ENCODE data around the gene CD86.

The CD86 gene

DNA sequence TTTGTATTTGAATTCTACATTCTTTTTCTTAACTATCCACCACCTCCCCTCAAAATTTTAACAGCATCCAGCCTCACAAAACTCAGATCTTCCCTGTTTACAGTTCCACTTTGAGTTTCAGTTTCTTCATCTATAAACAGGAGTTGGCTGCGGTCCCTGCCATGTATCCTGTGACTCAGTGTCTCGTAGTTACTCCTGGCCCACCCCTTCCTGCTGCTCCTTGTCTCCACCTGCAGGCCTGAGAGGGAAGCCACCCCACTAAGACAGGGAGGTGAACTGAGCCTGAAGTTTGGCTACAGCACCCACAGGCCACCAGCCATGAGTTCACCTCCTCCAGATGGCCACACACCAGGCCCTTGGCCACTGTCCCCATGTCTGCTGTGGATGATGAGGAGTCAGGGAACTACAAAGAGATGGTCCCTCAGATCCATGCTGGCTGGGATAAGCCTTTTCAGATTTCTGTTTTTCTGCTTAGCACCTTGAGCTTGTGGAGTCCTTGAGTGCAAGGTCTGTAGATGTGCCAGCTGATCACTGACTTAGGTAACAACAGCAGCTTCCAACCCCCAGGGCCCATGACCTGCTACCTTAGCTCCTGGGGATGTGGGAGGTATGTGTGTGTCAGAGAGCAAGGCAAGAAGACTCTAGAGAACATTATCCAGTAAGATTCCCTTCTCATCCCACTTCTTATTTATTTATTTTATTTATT lies 37.5 kb downstream of the CD86 start:
- no peak for FAIRE-seq

DNA sequence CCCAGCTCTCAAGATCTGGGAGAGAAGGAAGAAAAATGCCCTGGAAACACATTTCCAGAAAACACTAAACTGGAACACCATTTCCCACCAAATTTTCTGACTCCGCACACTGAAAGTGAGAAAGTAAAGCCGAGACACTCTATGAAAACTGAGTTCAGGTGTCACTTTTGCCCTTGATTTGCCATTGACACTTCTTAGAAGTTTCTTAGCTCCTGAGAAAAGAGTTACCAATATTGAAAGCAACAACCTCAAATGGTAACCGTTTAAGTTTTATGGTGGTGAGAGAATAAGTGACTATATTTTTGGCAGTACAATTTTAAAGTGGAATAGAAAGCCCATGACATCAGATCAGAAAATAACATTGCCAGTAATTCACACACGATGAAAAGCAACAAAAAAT lies 39.0 kb downstream of the CD86 start:
- no peak for FAIRE-seq

DNA sequence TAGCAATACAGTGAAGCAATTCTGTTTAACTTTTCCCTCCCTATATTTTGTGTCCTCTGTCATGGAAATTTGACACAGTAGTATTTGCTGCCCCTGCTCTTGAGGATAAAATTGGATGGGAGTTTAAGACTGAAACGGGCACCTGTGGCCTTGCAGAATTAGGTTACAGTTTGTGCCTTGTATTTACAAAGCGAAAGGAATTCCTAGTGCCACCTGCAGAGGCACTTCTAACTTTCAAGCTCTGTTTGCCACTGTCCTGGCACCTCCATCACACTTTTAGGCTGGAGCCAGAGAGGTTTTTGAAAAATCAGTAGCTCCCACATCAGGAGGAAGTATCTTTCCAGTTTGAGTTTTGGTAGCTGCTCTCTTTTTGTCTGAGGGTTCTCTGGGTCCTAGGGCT lies 39.5 kb downstream of the CD86 start:
- no peak for FAIRE-seq

DNA sequence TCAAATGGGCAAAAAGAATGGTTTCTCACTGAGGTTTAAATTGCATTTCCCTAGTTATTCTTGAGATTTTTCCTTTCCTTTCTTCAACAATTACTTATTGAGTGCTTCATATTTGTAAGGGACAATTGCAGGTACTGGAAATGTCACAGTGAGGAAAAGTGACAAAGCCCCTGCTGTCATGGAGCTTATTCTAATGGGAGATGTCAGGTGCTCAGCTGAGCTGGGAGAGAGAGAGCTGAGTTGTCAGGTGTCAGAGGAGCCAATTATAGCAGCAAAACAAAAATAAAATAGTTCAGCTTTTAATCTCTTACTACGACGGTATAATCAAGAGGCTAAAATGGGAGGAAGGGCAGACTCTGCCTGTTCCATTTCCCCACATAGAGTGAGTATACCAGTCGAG lies 42.0 kb downstream of the CD86 start:
- no peak for FAIRE-seq

DNA sequence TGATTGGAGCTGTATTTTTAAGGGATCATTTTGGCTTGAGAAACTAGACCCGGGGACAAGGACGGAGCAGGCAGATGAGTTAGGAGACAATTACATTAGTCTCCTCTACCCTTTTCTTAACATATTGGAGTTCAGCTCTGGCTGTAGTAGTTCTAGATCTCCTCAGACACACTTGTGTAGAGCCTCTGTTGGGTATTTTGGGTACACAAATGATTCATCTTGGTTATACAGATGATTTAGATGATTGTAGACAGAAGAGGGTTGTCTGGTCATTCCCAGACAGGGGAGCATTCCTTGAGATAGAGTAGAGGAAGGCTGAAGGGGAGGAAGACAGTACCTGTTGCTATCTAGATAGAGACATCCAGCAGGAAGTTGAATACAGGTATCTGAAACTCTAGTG lies 43.4 kb downstream of the CD86 start:
- FAIRE-seq, result no peak

DNA sequence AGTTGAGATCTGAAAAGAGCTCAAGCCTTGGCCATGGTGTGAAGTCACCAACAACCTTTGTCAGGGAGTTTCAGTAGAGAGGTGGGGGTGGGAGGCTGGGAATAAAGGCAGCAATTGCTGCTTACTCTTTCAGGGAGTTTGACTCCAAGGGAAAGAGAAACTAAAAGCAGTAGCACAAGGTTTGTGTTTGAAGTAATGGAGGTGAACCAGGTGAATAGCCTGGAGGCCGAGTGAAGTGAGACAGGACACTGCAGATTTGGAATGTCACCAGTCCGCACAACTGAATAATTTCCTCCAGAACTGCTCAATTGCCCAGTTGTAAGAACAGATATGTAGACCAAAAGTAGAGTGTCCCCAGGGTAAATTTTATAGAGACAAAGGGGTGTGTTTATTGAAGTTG lies 44.1 kb downstream of the CD86 start:
- FAIRE-seq, result no peak

DNA sequence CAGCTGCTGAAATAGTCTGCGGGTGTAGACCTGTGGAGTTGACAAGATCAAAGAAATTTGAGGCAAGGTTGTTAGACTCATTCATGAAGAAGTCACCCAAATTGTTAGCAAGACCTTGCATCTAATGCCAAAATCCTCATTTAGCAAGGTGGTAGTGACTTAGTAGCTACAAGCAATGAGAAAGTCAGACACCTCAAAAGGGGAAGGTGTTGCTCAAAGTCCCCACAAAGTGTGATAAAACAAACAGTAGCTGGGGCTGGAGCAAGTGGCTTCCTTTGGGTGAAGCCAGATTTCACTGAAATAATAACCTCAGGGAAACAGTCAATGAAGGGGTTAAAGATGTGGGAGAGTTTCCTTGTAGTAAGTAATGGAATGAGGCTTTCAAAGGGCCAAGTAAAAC lies 44.9 kb downstream of the CD86 start:
- no peak for FAIRE-seq

DNA sequence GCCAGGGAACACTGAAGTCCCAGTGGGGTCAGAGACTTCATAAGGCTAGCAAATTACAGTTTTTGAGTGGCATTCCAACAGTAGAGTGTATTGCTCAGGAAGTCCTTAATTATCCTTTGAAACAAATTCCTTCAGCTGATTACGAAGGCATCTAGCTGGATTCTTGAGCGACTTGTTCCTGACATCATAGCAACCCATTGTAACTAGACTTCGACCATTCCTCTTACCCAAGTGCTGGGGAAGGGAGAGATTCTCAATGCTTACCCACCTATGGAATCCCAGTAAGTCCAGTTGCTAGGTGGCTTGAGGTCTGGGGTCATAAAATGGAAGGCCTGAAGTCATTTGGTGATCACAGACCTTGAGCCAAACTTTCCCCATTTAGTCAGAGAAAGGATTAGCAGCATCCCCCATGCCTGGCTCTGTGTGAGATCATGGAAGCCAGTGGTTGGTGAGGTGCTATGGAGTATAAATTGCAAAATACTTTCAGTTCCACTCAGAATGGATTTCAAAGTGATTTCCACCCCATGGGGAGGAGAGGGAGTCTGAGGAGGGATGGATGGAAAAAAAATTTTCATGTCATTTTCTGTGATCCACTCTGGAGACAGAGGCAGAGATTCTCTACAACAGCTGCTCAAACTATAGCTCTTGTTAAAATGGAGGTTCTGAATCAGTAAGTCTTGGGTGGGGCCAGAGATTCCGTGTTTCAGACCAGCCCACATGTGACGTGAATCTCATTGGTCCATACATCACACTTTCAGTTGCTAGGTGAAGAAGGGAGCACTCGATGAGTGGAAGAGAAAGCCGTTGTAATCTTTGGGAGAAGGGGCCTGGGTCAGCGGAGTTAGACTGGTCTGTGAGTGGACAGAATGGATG lies 45.7 kb downstream of the CD86 start:
- FAIRE-seq, result no peak

DNA sequence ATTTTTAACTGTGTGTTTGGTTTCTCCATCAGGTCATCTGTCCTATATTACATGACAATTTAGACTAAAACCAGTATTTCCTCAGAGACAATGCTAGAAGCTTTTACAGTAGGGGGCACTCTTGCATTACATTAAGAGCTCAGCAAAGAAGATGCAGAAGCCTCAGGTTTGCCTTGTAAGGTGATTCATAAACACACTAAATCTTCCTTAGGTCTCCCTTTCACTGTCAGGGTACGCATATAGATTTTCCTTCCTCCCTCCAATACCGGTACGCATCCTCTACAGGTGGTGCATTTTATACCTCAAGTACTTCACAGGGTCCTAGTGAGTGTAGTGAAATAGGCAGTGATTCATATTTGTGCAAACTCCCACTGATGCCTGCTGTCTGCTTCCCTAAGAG lies 46.5 kb downstream of the CD86 start:
- no peak for FAIRE-seq

DNA sequence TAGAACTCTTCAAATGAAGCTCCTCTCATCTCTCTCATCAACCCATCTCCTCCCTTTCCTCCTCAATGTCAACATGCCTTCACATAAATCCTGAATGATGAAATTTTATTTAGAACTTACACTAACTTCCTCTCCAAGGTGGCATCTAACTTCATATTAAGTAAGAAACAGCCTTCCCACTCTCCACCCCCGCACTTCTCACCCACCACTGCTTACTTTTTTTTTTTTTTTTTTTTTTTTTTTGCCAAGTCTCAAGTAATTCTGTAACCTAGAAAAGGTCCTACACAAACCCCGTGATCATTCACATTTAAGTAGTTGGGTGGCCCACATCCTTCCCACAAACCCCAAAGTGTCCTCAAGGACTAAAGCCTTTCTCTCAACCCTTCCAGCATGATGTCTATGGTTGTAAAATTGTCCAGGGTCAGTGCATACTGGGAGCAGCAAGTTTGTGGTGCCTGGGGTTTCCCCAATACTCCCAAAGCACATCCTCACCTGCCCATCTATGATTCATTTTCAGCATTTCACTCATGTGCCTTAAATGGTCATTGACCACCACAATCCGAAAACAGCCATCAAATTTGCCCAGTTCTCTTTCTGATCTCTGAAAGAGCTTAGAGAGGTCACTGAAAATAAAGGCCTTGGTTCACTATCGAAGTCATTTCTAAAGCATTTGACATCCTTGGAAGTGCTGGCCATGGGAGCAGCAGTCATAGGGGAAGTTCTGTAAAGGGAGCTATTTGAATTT lies 47.2 kb downstream of the CD86 start:
- FAIRE-seq, result no peak

DNA sequence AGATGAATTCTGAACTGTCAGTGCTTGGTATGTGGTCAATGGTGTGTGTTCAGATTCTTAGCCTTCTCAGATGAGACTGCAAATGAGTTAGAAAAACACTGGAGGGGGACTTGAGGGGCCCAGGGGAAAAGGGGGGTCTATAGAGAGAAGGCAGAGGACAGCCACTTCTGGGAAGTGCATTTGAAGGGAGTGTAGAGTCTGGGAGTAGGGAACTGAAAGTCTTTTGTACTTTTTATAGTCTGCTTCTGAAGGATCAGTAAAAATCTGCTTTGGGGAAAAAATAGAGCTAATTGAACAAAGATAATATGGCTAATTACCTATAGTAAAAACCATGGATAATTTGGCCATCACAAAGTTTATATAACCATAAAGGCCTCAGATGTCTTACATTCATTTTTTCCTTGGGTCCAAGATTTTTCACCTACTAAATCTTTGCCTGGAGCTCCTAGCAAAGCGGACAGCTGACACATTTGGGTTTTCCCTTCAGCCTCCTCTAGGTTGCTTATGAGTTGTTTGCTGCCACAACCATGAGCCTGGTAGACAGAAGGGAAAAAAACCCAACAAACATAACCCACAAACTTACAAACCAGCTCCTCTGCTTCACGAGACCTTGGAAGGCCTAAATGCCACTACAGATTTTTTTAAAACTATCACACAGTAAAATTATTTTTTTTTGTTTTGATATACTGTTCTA lies 48.8 kb downstream of the CD86 start:
- FAIRE-seq, result no peak

DNA sequence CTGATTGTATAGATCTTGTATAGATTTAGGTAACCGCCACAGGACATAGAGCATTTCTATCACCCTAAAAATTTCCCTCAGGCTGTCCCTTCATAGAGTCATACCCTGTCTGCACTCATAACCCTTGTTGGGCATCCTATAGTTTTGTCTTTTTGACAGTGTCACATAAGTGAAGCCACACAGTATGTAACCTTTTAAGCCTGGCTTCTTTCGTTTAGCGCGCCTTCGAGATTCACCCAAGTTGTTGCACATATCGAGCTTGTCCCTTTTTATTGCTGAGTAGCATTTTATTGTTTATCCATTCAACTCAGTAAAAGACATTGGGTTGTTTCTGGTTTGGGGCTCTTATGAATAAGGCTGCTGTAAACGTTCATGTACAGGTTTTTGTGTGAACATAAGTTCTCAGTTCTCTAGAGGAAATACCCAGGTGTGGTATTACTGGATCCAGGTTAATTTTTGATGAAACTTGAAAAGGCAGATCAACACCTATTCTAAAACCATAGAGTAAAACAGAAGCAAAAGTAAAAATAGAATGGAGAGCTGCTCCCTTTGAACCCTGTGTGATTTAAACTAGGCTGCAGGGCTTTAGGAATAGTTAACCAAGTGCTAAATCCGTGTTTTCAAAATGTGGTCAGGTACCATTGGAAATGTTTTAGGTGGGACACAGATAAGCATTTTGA lies 49.5 kb downstream of the CD86 start:
- no peak for FAIRE-seq

DNA sequence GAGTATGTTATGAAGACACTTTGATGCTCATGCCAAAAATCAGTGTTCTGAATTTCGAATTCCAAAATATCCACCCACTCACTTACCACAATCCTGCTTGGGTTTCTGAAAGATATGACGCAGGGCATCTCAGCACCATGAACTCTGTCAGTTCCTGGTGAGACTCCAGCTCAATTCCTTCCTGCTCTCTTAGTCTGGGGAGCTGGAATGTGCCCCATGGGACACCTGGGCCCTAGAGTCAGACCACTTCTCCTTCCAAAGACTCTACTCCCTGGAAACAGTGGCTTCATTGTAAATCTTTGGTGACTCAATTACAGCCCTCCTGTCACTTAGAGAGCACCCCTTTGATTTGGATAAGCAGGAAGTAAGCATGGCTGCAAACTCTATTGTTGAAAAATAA lies 50.5 kb downstream of the CD86 start:
- FAIRE-seq, result no peak

DNA sequence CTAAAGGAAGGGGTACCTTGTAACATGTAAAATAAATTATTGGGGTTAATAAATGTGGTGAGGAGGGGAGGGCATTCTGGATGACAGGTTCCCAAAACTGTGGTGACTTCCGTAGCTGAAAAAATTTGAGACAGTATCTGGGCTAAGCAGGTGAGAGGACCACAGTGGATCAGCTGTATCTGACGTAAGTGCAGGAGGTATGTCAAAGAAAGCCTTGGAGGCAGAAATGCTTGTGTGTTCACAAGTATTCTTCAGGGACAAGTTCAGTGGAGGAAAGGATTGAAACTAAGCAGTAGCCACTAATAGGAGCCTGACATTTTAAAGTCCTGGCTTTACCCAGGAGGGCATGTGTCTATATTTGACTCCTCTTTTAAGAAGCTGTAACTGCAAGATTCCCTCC lies 52.0 kb downstream of the CD86 start:
- FAIRE-seq, result no peak

DNA sequence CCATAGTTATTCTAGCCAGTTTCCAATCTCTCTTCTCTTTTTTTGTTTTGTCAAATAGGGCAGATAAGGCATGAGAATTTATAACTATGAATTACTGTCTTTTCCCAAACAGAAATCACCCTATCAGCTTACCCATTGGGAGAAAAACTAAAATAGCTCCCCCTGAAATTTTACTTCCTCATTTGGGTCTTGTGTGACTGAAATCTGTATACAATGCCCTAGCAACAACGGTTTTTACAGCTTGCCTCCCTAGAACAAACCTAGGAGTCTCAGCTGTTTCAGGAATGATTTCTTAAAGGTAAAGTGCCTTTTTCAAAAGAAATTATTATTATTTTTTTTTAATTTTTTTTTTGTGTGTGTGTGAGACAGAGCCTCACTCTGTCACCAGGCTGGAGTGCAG lies 56.8 kb downstream of the CD86 start:
- FAIRE-seq, result no peak

DNA sequence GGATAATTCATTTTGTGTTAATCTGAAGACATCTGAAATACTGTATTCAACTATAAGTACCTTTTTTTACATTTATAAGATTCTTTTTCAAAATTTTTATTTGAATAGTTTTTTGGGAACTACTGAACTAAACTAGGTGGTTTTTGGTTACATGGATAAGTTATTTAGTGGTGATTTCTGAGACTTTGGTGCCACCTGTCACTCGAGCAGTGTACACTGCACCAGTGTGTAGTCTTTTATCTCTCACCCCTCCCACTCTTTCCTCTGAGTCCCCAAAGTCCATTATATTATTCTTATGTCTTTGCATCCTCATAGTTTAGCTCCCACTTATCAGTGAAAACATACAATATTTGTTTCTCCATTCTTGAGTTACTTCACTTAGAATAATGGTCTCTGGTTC lies 57.6 kb downstream of the CD86 start:
- no peak for FAIRE-seq

DNA sequence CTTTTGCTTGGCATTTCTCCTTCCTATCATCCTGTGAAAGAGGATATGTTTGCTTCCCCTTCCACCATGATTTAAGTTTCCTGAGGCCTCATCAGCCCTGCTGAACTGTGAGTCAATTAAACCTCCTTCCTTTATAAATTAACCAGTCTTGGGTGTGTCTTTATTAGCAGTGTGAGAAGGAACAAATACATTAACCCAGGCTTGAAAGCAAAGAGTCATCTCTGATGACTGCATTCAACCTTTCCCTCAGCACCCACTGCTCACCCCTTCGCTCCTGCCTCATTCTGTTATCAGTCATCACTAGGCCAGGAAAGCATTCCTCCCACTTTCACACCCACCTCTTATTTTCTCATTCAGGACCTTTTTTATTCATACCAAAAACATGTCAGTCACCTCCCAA lies 68.7 kb downstream of the CD86 start:
- no peak for FAIRE-seq

DNA sequence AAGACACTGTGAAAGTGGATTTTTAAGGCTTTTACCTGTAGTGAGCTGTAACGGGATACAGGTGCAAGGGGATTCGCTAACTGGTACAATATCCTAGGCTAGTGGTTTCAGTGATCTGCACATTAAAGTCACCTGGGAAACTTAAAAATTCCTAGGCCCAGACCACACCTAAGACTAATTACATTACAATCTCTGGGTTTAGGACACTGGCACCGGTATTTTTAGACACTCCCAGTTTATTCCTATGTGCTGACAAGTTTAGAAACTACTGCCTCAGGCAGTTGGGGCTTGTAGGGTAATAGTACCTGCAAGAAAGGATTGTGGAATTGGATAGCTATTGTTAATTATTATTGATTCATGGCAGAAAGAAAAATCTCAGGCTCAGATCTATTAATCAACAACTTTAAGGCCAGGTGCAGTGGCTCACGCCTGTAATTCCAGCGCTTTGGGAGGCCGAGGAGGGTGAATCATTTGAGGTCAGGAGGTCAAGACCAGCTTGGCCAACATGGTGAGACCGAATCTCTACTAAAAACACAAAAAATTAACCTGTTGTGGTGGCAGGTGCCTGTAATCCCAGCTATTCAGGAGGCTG lies 77.9 kb downstream of the CD86 start:
- FAIRE-seq, result no peak

DNA sequence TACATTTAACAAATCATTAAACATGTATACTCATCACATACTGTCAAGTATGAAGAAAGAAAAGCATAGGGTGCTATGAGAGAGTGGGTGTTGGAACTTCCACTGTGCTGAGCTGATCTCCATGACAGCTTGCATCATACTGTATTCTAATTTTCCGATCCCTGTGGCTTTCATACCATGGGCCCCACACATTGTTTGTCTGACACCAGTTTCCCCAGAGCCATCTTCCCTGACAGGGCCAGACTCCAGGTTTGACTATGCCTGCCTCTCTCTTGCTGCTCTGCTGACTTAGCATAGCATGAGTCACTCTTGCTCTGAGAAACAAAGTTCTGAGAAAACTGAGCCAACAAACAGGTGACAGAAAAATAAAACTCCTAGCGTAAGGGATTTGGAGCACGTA lies 91.3 kb downstream of the CD86 start:
- FAIRE-seq, result no peak

DNA sequence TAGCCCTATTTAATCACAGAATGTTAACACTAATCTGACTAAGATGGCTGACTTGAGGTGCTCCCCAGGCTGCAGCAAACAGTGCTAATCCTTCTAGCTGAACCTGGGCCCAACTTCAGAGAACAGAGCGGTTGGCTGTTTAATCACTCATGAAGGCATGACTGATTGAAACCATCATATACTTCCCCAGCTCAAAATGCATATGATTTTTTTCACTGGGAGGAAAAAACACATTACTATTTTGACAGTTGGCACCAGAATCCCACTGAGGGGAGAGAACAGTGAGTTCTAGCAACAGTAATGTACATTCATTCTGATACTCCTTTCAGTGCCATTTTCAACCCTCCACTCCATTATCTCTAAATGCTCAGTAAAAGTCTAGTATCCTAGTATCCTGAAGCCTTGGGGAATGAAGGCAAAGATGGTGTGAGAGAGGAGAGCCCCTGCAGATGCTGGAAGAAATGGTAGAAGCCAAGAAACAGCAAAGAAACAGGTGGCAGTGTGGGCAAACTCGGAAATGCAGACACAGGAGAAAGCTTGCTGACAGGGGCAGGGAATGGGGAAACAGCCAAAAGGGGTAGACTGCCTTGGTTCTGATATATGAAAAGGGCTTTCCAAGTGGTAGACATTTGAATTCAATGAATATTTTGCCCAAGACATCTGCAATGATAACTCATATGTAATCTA lies 93.9 kb downstream of the CD86 start:
- no peak for FAIRE-seq

DNA sequence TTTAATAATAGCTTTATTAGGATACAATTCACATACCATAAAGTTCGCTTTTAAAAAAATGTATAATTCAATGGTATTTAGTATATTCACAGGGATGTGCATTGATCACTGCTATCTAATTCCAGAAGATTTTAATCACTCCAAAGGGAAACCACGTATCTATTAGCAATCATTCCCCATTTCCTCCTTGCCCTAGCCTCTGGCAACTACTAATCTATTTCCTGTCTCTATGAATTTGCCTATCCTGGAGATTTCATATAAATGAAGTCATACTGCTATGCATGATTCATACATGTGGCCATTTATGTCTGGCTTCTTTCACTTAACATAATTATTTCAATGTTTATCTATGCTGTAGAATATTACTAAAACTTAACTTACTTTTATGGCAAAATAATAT lies 96.3 kb downstream of the CD86 start:
- FAIRE-seq, result no peak
